Stimulated activated CD4-positive, alpha-beta T cell treated with anti-CD3 and anti-CD28 coated beads, Interleukin-2, amount 100 ng/mL, for 24 hours (primary cell): Measurements from ENCODE around the gene MAGEA12.
"Not testable (repeated sequence)": the region's sequence is repeated elsewhere in the genome, so short reads cannot be mapped to it uniquely, and the experiment has no call there.

Source experiments
- DNase-seq, 2 donors: peaks; one replicate each; pipeline ENCODE4 v3.0.0-alpha.2; 2020

MAGEA12 gene, protein sequence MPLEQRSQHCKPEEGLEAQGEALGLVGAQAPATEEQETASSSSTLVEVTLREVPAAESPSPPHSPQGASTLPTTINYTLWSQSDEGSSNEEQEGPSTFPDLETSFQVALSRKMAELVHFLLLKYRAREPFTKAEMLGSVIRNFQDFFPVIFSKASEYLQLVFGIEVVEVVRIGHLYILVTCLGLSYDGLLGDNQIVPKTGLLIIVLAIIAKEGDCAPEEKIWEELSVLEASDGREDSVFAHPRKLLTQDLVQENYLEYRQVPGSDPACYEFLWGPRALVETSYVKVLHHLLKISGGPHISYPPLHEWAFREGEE

DNA sequence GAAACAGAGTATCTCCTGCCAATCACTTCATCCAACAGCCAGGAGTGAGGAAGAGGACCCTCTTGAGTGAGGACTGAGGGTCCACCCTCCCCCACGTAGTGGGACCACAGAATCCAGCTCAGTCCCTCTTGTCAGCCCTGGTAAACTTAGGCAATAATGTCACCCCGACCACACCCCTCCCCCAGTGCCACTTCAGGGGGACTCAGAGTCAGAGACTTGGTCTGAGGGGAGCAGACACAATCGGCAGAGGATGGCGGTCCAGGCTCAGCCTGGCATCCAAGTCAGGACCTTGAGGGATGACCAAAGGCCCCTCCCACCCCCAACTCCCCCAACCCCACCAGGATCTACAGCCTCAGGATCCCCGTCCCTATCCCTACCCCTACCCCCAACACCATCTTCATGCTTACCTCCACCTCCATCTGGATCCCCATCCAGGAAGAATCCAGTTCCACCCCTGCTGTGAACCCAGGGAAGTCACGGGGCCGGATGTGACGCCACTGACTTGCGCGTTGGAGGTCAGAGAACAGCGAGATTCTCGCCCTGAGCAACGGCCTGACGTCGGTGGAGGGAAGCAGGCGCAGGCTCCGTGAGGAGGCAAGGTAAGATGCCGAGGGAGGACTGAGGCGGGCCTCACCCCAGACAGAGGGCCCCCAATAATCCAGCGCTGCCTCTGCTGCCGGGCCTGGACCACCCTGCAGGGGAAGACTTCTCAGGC, at the start of gene MAGEA12, which contains the start of gene CSAG1:
Gene MAGEA12, plus strand, starts transcription at position 497 of the 715 bp plus-strand sequence. CDS start 2,405 bp downstream, outside the sequence.
Gene CSAG1, minus strand, starts transcription at position 461 of the 715 bp plus-strand sequence. CDS start 1,261 bp downstream, outside the sequence.
- no peak for DNase-seq

DNA sequence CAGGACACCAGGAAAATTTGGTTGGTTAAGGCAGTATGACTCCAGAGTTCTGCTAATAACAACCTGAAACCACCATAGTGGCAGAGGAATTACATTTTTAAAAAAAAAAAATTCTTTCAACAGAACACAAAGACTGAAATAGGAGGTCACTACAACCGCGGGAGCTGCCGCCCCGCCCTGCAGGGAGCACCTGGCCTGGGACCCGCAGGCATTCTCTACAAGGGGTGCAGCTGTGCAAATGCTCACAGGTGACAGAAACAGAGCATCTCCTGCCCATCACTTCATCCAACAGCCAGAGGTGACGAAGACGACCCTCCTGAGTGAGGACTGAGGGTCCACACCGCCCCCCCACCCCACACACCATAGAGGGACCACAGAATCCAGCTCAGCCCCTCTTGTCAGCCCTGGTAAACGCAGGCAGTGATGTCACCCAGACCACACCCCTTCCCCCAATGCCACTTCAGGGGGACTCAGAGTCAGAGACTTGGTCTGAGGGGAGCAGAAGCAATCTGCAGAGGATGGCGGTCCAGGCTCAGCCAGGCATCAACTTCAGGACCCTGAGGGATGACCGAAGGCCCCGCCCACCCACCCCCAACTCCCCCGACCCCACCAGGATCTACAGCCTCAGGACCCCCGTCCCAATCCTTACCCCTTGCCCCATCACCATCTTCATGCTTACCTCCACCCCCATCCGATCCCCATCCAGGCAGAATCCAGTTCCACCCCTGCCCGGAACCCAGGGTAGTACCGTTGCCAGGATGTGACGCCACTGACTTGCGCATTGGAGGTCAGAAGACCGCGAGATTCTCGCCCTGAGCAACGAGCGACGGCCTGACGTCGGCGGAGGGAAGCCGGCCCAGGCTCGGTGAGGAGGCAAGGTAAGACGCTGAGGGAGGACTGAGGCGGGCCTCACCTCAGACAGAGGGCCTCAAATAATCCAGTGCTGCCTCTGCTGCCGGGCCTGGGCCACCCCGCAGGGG, 35.3 kb upstream of the MAGEA12 start, which contains the start of gene MAGEA3:
Gene MAGEA3, plus strand, starts transcription at position 843 of the 980 bp plus-strand sequence. CDS start 2,039 bp downstream, outside the sequence.
- not testable (repeated sequence) for DNase-seq

DNA sequence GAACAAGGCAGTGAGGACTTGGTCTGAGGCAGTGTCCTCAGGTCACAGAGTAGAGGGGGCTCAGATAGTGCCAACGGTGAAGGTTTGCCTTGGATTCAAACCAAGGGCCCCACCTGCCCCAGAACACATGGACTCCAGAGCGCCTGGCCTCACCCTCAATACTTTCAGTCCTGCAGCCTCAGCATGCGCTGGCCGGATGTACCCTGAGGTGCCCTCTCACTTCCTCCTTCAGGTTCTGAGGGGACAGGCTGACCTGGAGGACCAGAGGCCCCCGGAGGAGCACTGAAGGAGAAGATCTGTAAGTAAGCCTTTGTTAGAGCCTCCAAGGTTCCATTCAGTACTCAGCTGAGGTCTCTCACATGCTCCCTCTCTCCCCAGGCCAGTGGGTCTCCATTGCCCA, 33.2 kb upstream of the MAGEA12 start:
- DNase-seq: not testable (repeated sequence)

DNA sequence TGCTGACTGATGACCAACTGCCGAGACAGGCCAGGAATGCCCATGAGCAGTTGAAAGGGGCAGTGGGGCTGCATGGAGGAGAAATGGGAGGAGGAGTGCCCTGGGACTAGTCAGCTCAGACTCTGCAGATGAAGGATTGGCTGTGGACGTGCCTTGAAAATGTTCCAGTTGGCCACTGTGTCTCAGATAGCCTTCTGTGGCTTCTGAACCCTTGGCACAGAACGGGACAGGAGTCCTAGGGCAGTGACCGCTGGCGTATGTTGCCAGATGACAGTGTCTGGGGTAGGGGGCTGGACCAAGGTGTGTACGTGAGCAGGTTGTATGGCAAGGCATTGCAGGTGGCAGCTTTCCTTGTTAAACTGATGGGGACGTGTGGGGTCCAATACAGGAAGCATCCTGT, 27.1 kb upstream of the MAGEA12 start:
- DNase-seq: not testable (repeated sequence)

DNA sequence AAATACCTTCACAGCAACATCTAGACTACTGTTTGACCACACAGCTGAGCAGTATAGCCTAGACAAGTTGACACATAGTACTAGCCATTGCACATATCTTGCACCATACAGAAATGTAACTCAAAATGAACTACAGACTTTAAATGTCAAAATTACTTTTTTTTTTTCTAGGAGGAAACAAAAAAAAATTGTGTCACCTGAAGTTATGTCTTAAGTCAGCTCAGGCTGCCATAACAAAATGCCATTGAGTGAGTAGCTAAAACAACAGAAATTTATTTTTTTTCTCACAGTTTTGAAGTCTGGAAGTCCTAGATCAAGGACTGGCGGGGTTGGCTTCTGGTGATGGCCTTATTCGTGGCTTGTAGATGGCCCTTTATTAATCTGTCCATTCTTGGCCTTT, 24.4 kb upstream of the MAGEA12 start, which contains the start of gene CSAG2:
Gene CSAG2, minus strand, starts transcription at position 101 of the 400 bp plus-strand sequence. CDS start 161 bp downstream, outside the sequence.
- not testable (repeated sequence) for DNase-seq

DNA sequence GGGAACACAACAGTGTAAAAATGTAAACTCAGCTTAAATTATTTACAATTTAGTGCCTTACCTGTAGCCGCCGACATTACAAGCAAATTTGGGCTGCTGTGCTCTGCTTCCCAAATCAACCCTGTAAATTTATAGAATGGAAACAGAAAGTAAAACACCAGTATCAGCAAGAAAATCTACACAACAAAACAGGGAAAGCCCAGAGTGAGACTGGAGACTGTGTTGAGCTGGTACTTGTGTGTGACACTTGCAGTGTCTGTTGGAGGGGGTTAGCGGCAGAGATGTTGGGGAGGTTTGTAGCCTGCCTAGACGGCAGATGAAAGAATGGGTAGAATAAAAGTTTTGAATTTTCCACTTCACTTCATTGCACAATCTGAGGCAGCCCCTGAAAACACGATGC, 20.4 kb upstream of the MAGEA12 start:
- DNase-seq: not testable (repeated sequence)

DNA sequence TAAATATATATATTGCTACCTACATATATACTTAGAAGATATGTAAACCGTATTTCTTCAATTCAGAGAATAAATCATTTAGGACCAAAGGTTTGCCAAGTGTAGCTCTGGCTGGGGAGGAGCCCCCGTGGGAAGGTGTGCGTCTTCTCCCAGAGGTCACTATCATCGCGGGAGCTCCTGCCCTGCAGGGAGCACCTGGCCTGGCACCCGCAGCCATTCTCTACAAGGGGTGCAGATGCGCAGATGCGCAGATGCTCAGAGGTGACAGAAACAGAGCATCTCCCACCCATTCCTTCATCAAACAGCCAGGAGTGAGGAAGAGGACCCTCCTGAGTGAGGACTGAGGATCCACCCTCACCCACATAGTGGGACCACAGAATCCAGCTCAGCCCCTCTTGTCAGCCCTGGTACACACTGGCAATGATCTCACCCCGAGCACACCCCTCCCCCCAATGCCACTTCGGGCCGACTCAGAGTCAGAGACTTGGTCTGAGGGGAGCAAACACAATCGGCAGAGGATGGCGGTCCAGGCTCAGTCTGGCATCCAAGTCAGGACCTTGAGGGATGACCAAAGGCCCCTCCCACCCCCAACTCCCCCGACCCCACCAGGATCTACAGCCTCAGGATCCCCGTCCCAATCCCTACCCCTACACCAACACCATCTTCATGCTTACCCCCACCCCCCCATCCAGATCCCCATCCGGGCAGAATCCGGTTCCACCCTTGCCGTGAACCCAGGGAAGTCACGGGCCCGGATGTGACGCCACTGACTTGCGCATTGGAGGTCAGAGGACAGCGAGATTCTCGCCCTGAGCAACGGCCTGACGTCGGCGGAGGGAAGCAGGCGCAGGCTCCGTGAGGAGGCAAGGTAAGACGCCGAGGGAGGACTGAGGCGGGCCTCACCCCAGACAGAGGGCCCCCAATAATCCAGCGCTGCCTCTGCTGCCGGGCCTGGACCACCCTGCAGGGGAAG, 19.5 kb upstream of the MAGEA12 start, which contains the start of gene MAGEA2B:
Gene MAGEA2B, plus strand, starts transcription at position 814 of the 973 bp plus-strand sequence. CDS start 2,479 bp downstream, outside the sequence.
- not testable (repeated sequence) for DNase-seq

DNA sequence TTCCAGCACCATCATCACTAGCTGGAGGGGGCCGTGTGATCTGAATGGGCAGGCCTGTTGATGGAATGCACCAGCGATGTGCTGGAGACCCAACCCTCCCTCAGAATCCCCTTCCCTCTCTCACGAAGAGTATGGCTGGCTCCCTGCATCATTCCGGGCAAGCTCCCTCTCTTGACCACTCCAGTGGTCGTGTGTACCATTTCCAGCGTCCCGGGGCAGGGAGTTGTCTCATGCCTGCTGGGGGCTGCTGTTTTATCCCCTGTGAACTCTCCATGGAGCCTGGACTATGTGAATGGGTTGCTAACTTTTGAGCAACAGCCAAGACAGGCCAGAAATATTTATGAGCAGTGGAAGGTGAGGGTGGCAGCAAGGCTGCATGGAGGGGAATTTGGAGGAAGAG, 8.1 kb upstream of the MAGEA12 start:
- no peak for DNase-seq

DNA sequence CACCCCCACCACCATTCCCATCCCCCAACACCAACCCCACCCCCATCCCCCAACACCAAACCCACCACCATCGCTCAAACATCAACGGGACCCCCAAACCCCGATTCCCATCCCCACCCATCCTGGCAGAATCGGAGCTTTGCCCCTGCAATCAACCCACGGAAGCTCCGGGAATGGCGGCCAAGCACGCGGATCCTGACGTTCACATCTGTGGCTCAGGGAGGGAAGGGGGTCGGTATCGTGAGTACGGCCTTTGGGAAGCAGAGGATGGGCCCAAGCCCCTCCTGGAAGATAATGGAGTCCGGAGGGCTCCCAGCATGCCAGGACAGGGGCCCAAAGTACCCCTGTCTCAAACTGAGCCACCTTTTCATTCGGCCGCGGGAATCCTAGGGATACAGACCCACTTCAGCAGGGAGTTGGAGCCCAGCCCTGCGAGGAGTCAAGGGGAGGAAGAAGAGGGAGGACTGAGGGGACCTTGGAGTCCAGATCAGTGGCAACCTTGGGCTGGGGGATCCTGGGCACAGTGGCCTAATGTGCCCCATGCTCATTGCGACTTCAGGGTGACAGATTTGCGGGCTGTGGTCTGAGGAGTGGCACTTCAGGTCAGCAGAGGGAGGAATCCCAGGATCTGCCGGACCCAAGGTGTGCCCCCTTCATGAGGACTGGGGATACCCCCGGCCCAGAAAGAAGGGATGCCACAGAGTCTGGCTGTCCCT, 744 bp downstream of the MAGEA12 start:
- DNase-seq: not testable (repeated sequence)

DNA sequence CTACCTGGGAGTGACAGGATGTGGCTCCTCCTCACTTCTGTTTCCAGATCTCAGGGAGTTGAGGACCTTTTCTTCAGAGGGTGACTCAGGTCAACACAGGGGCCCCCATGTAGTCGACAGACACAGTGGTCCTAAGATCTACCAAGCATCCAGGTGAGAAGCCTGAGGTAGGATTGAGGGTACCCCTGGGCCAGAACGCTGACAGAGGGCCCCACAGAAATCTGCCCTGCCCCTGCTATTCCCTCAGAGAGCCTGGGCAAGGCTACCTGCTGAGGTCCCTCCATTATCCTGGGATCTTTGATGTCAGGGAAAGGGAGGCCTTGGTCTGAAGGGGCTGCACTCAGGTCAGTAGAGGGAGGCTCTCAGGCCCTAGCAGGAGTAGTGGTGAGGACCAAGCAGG, 1.5 kb downstream of the MAGEA12 start:
- no peak for DNase-seq

DNA sequence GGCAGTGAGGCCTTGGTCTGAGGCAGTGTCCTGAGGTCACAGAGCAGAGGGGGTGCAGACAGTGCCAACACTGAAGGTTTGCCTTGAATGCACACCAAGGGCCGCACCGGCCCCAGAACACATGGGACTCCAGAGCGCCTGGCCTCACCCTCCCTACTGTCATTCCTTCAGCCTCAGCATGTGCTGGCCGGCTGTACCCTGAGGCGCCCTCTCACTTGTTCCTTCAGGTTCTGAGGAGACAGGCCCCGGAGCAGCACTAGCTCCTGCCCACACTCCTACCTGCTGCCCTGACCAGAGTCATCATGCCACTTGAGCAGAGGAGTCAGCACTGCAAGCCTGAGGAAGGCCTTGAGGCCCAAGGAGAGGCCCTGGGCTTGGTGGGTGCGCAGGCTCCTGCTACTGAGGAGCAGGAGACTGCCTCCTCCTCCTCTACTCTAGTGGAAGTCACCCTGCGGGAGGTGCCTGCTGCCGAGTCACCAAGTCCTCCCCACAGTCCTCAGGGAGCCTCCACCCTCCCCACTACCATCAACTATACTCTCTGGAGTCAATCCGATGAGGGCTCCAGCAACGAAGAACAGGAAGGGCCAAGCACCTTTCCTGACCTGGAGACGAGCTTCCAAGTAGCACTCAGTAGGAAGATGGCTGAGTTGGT, 2.4 kb downstream of the MAGEA12 start:
- DNase-seq: no peak

DNA sequence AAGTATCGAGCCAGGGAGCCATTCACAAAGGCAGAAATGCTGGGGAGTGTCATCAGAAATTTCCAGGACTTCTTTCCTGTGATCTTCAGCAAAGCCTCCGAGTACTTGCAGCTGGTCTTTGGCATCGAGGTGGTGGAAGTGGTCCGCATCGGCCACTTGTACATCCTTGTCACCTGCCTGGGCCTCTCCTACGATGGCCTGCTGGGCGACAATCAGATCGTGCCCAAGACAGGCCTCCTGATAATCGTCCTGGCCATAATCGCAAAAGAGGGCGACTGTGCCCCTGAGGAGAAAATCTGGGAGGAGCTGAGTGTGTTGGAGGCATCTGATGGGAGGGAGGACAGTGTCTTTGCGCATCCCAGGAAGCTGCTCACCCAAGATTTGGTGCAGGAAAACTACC, 3.0 kb downstream of the MAGEA12 start:
- DNase-seq: not testable (repeated sequence)

DNA sequence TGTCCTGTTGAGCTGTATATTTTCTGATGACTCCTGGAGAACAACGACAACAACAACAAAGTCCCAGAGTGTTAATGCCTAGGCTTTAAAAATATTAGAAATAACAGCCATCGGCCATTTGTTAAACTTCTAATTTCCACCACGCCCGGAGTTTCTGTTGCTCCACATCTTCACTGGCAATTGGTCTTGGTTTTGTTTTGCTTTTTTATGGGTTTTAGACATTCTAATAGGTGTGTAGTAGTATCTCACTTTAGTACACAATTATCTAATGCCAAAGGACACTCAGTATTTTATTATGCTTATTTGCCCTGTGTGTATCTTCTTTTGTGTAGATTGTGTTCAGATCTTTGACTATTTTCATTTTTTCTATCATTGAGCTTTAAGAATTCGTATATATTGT, 5.0 kb downstream of the MAGEA12 start:
- no peak for DNase-seq

DNA sequence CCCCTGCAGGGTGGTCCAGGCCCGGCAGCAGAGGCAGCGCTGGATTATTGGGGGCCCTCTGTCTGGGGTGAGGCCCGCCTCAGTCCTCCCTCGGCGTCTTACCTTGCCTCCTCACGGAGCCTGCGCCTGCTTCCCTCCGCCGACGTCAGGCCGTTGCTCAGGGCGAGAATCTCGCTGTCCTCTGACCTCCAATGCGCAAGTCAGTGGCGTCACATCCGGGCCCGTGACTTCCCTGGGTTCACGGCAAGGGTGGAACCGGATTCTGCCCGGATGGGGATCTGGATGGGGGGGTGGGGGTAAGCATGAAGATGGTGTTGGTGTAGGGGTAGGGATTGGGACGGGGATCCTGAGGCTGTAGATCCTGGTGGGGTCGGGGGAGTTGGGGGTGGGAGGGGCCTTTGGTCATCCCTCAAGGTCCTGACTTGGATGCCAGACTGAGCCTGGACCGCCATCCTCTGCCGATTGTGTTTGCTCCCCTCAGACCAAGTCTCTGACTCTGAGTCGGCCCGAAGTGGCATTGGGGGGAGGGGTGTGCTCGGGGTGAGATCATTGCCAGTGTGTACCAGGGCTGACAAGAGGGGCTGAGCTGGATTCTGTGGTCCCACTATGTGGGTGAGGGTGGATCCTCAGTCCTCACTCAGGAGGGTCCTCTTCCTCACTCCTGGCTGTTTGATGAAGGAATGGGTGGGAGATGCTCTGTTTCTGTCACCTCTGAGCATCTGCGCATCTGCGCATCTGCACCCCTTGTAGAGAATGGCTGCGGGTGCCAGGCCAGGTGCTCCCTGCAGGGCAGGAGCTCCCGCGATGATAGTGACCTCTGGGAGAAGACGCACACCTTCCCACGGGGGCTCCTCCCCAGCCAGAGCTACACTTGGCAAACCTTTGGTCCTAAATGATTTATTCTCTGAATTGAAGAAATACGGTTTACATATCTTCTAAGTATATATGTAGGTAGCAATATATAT, 20.4 kb downstream of the MAGEA12 start, which contains the start of gene MAGEA2:
Gene MAGEA2, minus strand, starts transcription at position 157 of the 965 bp plus-strand sequence. CDS start 2,479 bp downstream, outside the sequence.
- not testable (repeated sequence) for DNase-seq

DNA sequence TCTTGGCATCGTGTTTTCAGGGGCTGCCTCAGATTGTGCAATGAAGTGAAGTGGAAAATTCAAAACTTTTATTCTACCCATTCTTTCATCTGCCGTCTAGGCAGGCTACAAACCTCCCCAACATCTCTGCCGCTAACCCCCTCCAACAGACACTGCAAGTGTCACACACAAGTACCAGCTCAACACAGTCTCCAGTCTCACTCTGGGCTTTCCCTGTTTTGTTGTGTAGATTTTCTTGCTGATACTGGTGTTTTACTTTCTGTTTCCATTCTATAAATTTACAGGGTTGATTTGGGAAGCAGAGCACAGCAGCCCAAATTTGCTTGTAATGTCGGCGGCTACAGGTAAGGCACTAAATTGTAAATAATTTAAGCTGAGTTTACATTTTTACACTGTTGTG, 21.3 kb downstream of the MAGEA12 start:
- not testable (repeated sequence) for DNase-seq

DNA sequence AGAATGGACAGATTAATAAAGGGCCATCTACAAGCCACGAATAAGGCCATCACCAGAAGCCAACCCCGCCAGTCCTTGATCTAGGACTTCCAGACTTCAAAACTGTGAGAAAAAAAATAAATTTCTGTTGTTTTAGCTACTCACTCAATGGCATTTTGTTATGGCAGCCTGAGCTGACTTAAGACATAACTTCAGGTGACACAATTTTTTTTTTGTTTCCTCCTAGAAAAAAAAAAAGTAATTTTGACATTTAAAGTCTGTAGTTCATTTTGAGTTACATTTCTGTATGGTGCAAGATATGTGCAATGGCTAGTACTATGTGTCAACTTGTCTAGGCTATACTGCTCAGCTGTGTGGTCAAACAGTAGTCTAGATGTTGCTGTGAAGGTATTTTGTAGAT, 25.4 kb downstream of the MAGEA12 start, which contains the start of gene CSAG3:
Gene CSAG3, plus strand, starts transcription at position 301 of the 400 bp plus-strand sequence.
- not testable (repeated sequence) for DNase-seq

DNA sequence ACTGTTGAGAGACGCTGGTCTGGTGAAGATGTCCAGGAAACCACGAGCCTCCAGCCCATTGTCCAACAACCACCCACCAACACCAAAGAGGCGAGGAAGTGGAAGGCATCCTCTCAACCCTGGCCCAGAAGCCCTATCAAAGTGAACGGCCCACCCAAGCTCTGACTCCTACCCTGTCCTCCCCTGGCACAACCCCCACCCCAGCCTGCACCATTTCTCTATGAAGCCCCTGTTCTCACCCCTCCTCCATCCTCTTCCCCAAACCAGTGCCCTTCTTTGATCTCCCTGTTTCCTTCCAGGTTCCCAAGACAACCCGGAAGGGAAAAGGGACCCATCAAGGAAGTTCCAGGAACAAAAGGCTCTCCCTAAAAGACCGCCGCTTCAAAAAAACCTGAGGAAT, 26.0 kb downstream of the MAGEA12 start:
- DNase-seq: not testable (repeated sequence)

DNA sequence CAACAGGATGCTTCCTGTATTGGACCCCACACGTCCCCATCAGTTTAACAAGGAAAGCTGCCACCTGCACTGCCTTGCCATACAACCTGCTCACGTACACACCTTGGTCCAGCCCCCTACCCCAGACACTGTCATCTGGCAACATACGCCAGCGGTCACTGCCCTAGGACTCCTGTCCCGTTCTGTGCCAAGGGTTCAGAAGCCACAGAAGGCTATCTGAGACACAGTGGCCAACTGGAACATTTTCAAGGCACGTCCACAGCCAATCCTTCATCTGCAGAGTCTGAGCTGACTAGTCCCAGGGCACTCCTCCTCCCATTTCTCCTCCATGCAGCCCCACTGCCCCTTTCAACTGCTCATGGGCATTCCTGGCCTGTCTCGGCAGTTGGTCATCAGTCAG, 28.0 kb downstream of the MAGEA12 start:
- DNase-seq: not testable (repeated sequence)
